ENCODE results near the gene SLF2.

GRCh38 chr10:100939763-100940344 is 27.1 kb downstream of the SLF2 start:
- TF ChIP-seq CTCF (IDR thresholded peaks at IDR 0.05) = no peak
- no peak for TF ChIP-seq POLR2A (IDR thresholded peaks at IDR 0.05)
